Measurements from ENCODE around the gene RRP7A.
A peak's percentile ranks its signal among the peaks of the same experiment; 100 is the strongest.
"Not testable (repeated sequence)": the region's sequence is repeated elsewhere in the genome, so short reads cannot be mapped to it uniquely, and the experiment has no call there.

RRP7A gene

GRCh38 chr22:42519525-42520401 lies at the start of gene RRP7A:
RRP7A (minus strand) TSS chr22:42519796; CDS start chr22:42519786, 10 bp downstream.
- H3K27ac ChIP-seq, result peak within 1 kb of the TSS; percentile 83

GRCh38 chr22:42567950-42568349 lies 48.4 kb upstream of the RRP7A start:
- H3K27ac ChIP-seq, result not testable (repeated sequence)

More at GRCh38 chr22:42519525-42520401, at the start of gene RRP7A:
- no peak for TF ChIP-seq CTCF (conservative IDR thresholded peaks at IDR 0.05)
- TF ChIP-seq ZFX (IDR thresholded peaks at IDR 0.05), result no peak

- TF ChIP-seq ZFX (IDR thresholded peaks at IDR 0.05) (no peak), CTCF (conservative IDR thresholded peaks at IDR 0.05) (no peak)
- no peak overlapping the region for H3K27ac ChIP-seq
These were observed 46.4 kb upstream of the RRP7A start for GRCh38 chr22:42565956-42566355.

- no peak overlapping the region for H3K27ac ChIP-seq
- no peak for TF ChIP-seq CTCF (conservative IDR thresholded peaks at IDR 0.05)
- no peak for TF ChIP-seq ZFX (IDR thresholded peaks at IDR 0.05)
These were observed 45.1 kb upstream of the RRP7A start for GRCh38 chr22:42564699-42565098.

- not testable (repeated sequence) for H3K27ac ChIP-seq
These were observed 44.3 kb upstream of the RRP7A start for GRCh38 chr22:42563943-42564342.

GRCh38 chr22:42562684-42563083 lies 43.1 kb upstream of the RRP7A start:
- H3K27ac ChIP-seq, result no peak overlapping the region
- TF ChIP-seq CTCF (conservative IDR thresholded peaks at IDR 0.05), result no peak
- no peak for TF ChIP-seq ZFX (IDR thresholded peaks at IDR 0.05)

- H3K27ac ChIP-seq, result no peak overlapping the region
These were observed 42.7 kb upstream of the RRP7A start for GRCh38 chr22:42562279-42562678.

GRCh38 chr22:42561856-42562255 lies 42.3 kb upstream of the RRP7A start:
- TF ChIP-seq ZFX (IDR thresholded peaks at IDR 0.05), result no peak
- TF ChIP-seq CTCF (conservative IDR thresholded peaks at IDR 0.05), result no peak
- H3K27ac ChIP-seq, result no peak overlapping the region

More at GRCh38 chr22:42562279-42562678, 42.7 kb upstream of the RRP7A start:
- TF ChIP-seq ZFX (IDR thresholded peaks at IDR 0.05), result no peak
- no peak for TF ChIP-seq CTCF (conservative IDR thresholded peaks at IDR 0.05)
